Smooth muscle cell (in vitro differentiated cells): ENCODE measurements around the gene GOLGA8N. TPM values are rescaled to one million over a fixed set of nuclear protein-coding genes. Genes with fewer than 3 reads are reported as not detected.
"Not testable (repeated sequence)": the region's sequence is repeated elsewhere in the genome, so short reads cannot be mapped to it uniquely, and the experiment has no call there.

Source experiments
- DNase-seq: peaks from one replicate; lab custom pipeline; 2025; ENCODE audit not compliant: unreplicated experiment; lab: John Stamatoyannopoulos, UW
- H2AFZ ChIP-seq: fragments of 200-600 bp; sonication (generic); 2 replicates; pipeline ENCODE4 v1.6.0; 2016; ENCODE audit warnings: antibody characterized with exemption, low read depth, mild to moderate bottlenecking
- H3F3A ChIP-seq: fragments of 200-600 bp; sonication (generic); 2 replicates; pipeline ENCODE4 v1.6.0; 2017; ENCODE audit warnings: antibody characterized with exemption, low read depth
- H3K27ac ChIP-seq: fragments of 200-600 bp; sonication (generic); 2 replicates; pipeline ENCODE4 v1.5.1; 2016; ENCODE audit warnings: low read depth, mild to moderate bottlenecking
- H3K27me3 ChIP-seq: fragments of 200-600 bp; sonication (generic); 2 replicates; pipeline ENCODE4 v1.6.1; 2016; ENCODE audit warnings: low read depth, mild to moderate bottlenecking
- H3K36me3 ChIP-seq: fragments of 200-600 bp; sonication (generic); 2 replicates; pipeline ENCODE4 v1.5.1; 2016; ENCODE audit warnings: low read depth
- H3K4me1 ChIP-seq: fragments of 200-600 bp; sonication (generic); 2 replicates; pipeline ENCODE4 v1.5.1; 2016; ENCODE audit warnings: low read depth
- H3K4me2 ChIP-seq: fragments of 200-600 bp; sonication (generic); 2 replicates; pipeline ENCODE4 v1.6.0; 2016; ENCODE audit warnings: mild to moderate bottlenecking
- H3K4me3 ChIP-seq: fragments of 200-600 bp; sonication (generic); 2 replicates; pipeline ENCODE4 v1.5.1; 2016; ENCODE audit warnings: mild to moderate bottlenecking
- H3K79me2 ChIP-seq: fragments of 200-600 bp; sonication (generic); 2 replicates; pipeline ENCODE4 v1.6.0; 2016; ENCODE audit warnings: low read depth, mild to moderate bottlenecking
- H3K9ac ChIP-seq: fragments of 200-600 bp; sonication (generic); 2 replicates; pipeline ENCODE4 v1.6.0; 2016; ENCODE audit warnings: low read depth
- H3K9me3 ChIP-seq: fragments of 200-600 bp; sonication (generic); replicated peaks from 2 replicates; pipeline ENCODE4 v1.5.1; 2016; ENCODE audit warnings: low read depth
- H4K20me1 ChIP-seq: fragments of 200-600 bp; sonication (generic); 2 replicates; pipeline ENCODE4 v1.6.0; 2016; ENCODE audit warnings: low read depth
- WGBS: methylation state at CpG from one replicate; pipeline ENCODE4 v1.1.7; 2016; ENCODE audit warnings: low lambda C conversion rate; 5-methylcytosine and 5-hydroxymethylcytosine counted together
- polyA plus RNA-seq: library from polyadenylated mRNA; unstranded; fragments of >200 nt; fragmentation: Nextera tagmentation; extraction: Ambion mirVana; gene quantifications from 2 replicates; pipeline ENCODE4 v1.2.1, GENCODE V29; 2016
- total RNA-seq: library from RNA; depleted of rRNA; stranded (reverse); fragments of >200 nt; gene quantifications from 2 replicates; pipeline ENCODE4 v1.2.3, GENCODE V29; 2014

Gene GOLGA8N
- total RNA-seq, result 3.1 and 4.1 TPM in 2 replicates
- 0.39 and 0.40 TPM in 2 replicates for polyA plus RNA-seq

DNA sequence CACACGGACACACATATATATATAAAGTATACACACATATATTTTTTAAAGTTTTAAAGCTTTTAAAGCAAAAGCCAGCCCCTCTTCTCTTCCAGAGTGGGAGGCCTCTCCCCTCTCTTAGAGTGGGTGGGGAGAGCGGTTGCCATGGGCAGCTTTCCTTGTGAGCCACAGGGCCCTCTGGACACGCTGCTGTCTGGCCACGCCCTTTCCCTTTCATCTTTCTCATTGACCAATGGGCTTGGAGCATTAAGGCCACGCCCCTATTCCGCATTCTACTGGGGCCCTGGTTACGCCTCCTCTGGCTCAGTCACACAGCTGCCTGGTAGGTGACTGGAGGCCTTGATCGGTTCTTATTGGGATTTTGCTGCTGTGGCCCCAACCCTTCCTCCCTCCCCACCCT lies at the start of gene GOLGA8N:
GOLGA8N (plus strand) TSS at position 306 of the 400 bp plus-strand sequence.
- H3K27me3 ChIP-seq, H3K4me3 ChIP-seq, H3K9ac ChIP-seq, H3K4me1 ChIP-seq, H2AFZ ChIP-seq, H3F3A ChIP-seq, H3K9me3 ChIP-seq, DNase-seq, H3K27ac ChIP-seq, H3K36me3 ChIP-seq, H4K20me1 ChIP-seq, H3K79me2 ChIP-seq, H3K4me2 ChIP-seq: not testable (repeated sequence)
- 100% methylated on average over 1 of the region's 8 CpGs for WGBS

DNA sequence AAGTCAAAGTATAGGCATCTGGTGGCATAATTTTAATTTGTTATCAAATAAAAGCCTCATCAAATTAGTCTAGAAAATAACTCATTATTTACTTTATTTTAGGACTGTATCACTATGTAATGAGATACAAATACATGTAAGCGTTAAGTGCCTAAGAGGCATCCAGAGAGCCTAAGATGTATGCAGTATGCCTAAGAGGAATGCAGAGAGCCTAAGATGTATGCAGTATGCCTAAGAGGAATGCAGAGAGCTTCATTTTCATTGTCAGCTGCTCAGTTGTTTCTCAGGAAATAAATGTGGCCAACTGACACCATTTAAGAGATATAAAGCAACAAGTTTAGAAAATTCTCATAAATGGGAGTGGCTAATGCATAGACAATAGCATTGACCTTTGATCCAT lies 49.8 kb upstream of the GOLGA8N start:
- not testable (repeated sequence) for H2AFZ ChIP-seq, H3F3A ChIP-seq, H3K27ac ChIP-seq, H3K27me3 ChIP-seq, H3K4me2 ChIP-seq, H3K36me3 ChIP-seq, H3K9ac ChIP-seq, H3K9me3 ChIP-seq, H3K4me3 ChIP-seq, H3K79me2 ChIP-seq, H4K20me1 ChIP-seq, DNase-seq, H3K4me1 ChIP-seq
- no CpG with 5 or more reads among the region's 1 CpG for WGBS

- H3K9ac ChIP-seq, H3K36me3 ChIP-seq, H3K79me2 ChIP-seq, H3K9me3 ChIP-seq, DNase-seq, H3K4me2 ChIP-seq, H3K27me3 ChIP-seq, H2AFZ ChIP-seq, H3K4me1 ChIP-seq, H3K27ac ChIP-seq, H3F3A ChIP-seq, H4K20me1 ChIP-seq, H3K4me3 ChIP-seq: not testable (repeated sequence)
- no CpG with 5 or more reads among the region's 9 CpGs for WGBS
These were observed 48.1 kb upstream of the GOLGA8N start for GRCh38 chr15:32545129-32545528.

- not testable (repeated sequence) for H3K4me2 ChIP-seq
These were observed 38.7 kb upstream of the GOLGA8N start for GRCh38 chr15:32554587-32554986.

GRCh38 chr15:32562198-32562597 lies 31.1 kb upstream of the GOLGA8N start:
- H3K4me1 ChIP-seq, H3F3A ChIP-seq, DNase-seq, H3K27me3 ChIP-seq, H3K4me3 ChIP-seq, H3K9me3 ChIP-seq, H3K79me2 ChIP-seq, H3K4me2 ChIP-seq, H3K9ac ChIP-seq, H3K36me3 ChIP-seq, H2AFZ ChIP-seq, H3K27ac ChIP-seq, H4K20me1 ChIP-seq: not testable (repeated sequence)
- 75% methylated on average over 4 of the region's 6 CpGs for WGBS

More at GRCh38 chr15:32554587-32554986, 38.7 kb upstream of the GOLGA8N start:
- H4K20me1 ChIP-seq, DNase-seq, H3K36me3 ChIP-seq, H3K79me2 ChIP-seq, H3K9ac ChIP-seq, H3K27me3 ChIP-seq, H3F3A ChIP-seq, H3K4me3 ChIP-seq, H2AFZ ChIP-seq, H3K4me1 ChIP-seq, H3K9me3 ChIP-seq, H3K27ac ChIP-seq: not testable (repeated sequence)

DNA sequence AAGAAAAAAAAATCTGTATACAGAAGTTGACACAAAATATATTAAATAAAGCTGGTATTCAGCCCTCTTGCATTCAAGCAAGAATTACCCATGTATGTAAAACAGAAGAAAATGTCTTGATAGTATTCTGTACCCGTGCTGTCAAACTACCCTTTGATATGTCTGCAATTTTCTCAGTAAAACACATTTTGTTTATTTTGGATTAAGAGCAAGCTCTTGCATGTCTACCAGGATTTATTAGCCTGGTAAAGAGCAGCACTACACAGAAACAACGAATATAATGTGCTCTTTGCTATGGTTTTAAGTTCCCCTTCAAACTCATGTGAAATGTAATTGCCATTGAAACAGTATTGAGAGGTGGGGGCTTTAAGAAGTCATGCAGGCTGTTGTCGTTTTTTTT lies 24.3 kb upstream of the GOLGA8N start:
- H3K27me3 ChIP-seq, H3F3A ChIP-seq, H3K79me2 ChIP-seq, H3K36me3 ChIP-seq, H4K20me1 ChIP-seq, H3K9me3 ChIP-seq, H3K9ac ChIP-seq, H3K4me3 ChIP-seq, H2AFZ ChIP-seq, H3K4me1 ChIP-seq, DNase-seq, H3K27ac ChIP-seq, H3K4me2 ChIP-seq: not testable (repeated sequence)
- no CpG with 5 or more reads among the region's 3 CpGs for WGBS

GRCh38 chr15:32578482-32578881 lies 14.8 kb upstream of the GOLGA8N start:
- H3K4me2 ChIP-seq, H3K4me3 ChIP-seq, H3F3A ChIP-seq, H4K20me1 ChIP-seq, H3K27me3 ChIP-seq, H3K4me1 ChIP-seq, H3K36me3 ChIP-seq, H3K9me3 ChIP-seq, H3K79me2 ChIP-seq, H3K9ac ChIP-seq, H2AFZ ChIP-seq, DNase-seq, H3K27ac ChIP-seq: not testable (repeated sequence)
- WGBS, result 35% methylated on average over 2 of the region's 4 CpGs

GRCh38 chr15:32585844-32586243 lies 7.4 kb upstream of the GOLGA8N start:
- H3K27ac ChIP-seq, H3K79me2 ChIP-seq, DNase-seq, H3K36me3 ChIP-seq, H3K9ac ChIP-seq, H3K27me3 ChIP-seq, H4K20me1 ChIP-seq, H2AFZ ChIP-seq, H3K9me3 ChIP-seq, H3K4me3 ChIP-seq, H3K4me1 ChIP-seq, H3F3A ChIP-seq, H3K4me2 ChIP-seq: not testable (repeated sequence)
- 100% methylated on average over 1 of the region's 4 CpGs for WGBS

DNA sequence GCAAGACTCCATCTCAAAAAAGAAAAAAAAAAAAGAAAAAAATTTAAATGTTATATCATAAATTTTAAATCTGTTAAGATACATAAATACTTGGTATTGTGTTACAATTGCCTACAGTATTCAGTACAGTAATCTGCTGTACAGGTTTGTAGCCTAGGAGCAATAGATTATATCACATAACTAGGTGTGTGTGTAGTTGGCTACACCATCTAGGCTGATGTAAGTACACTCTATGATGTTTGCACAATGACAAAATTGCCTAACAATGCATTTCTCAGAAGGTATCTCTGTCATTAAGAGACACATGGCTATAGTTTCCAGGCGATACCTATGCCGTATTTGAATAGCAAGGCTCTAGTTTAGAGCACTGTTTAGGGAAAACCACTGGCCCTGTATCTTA lies 16.3 kb downstream of the GOLGA8N start:
- DNase-seq, H3K79me2 ChIP-seq, H4K20me1 ChIP-seq, H3F3A ChIP-seq, H3K36me3 ChIP-seq, H3K9ac ChIP-seq, H3K4me2 ChIP-seq, H2AFZ ChIP-seq, H3K27ac ChIP-seq, H3K4me1 ChIP-seq, H3K4me3 ChIP-seq, H3K9me3 ChIP-seq, H3K27me3 ChIP-seq: not testable (repeated sequence)
- WGBS, result 93% methylated on average over 2 of the region's 2 CpGs
